DOHH2 (cell line): ENCODE data around the gene NRXN3.

Experiments used
- H3F3A ChIP-seq: fragments of 200-600 bp; sonication (generic), shearing (Covaris generic); 2 replicates; pipeline ENCODE4 v1.6.0; 2016; ENCODE audit warnings: antibody characterized with exemption, mild to moderate bottlenecking; ENCODE audit not compliant: control insufficient read depth, insufficient read depth
- H3K27ac ChIP-seq: fragments of 200-600 bp; sonication (generic); 2 replicates; pipeline ENCODE4 v1.5.1; 2014; ENCODE audit warnings: low read depth, mild to moderate bottlenecking, low read length, moderate library complexity
- H3K27me3 ChIP-seq: fragments of 200-600 bp; sonication (generic); 2 replicates; pipeline ENCODE4 v1.6.1; 2014; ENCODE audit warnings: mild to moderate bottlenecking, low read length, mixed read lengths; ENCODE audit not compliant: control insufficient read depth
- H3K36me3 ChIP-seq: fragments of 200-600 bp; sonication (generic); 2 replicates; pipeline ENCODE4 v1.6.1; 2014; ENCODE audit warnings: mild to moderate bottlenecking, low read length, moderate library complexity, mixed read lengths; ENCODE audit not compliant: control insufficient read depth
- H3K4me1 ChIP-seq: fragments of 200-600 bp; sonication (generic); 2 replicates; pipeline ENCODE4 v1.6.1; 2014; ENCODE audit warnings: mild to moderate bottlenecking, low read length, mixed read lengths; ENCODE audit not compliant: control insufficient read depth
- H3K4me2 ChIP-seq: fragments of 200-600 bp; sonication (generic); 2 replicates; pipeline ENCODE4 v1.6.0; 2014; ENCODE audit warnings: mild to moderate bottlenecking, low read length, moderate library complexity
- H3K4me3 ChIP-seq: fragments of 200-600 bp; sonication (generic); 2 replicates; pipeline ENCODE4 v1.5.1; 2014; ENCODE audit warnings: mild to moderate bottlenecking, low read length, mixed read lengths
- H3K79me2 ChIP-seq: fragments of 200-600 bp; sonication (generic); 2 replicates; pipeline ENCODE4 v1.6.1; 2014; ENCODE audit warnings: mild to moderate bottlenecking, low read length, mixed read lengths; ENCODE audit not compliant: control insufficient read depth
- H3K9me2 ChIP-seq: fragments of 200-600 bp; sonication (generic); replicated peaks from 2 replicates; pipeline ENCODE4 v1.6.1; 2014; ENCODE audit warnings: mild to moderate bottlenecking, low read length, mixed read lengths; ENCODE audit not compliant: control insufficient read depth
- H3K9me3 ChIP-seq: fragments of 200-600 bp; sonication (generic); 2 replicates; pipeline ENCODE4 v1.6.1; 2014; ENCODE audit warnings: antibody characterized with exemption, low read length, mixed read lengths; ENCODE audit not compliant: control insufficient read depth, insufficient read depth
- H4K20me1 ChIP-seq: fragments of 200-600 bp; sonication (generic); 2 replicates; pipeline ENCODE4 v1.6.0; 2014; ENCODE audit warnings: low read depth, mild to moderate bottlenecking, antibody characterized with exemption, low read length, moderate library complexity; ENCODE audit not compliant: control insufficient read depth, insufficient read depth
- CTCF ChIP-seq: fragments of 200-600 bp; sonication (generic); IDR thresholded peaks from one replicate; pipeline ENCODE4 v1.5.1; 2014; ENCODE audit warnings: antibody characterized with exemption, mild to moderate bottlenecking, low read depth, low read length; ENCODE audit not compliant: poor library complexity, severe bottlenecking
- EZH2phosphoT487 ChIP-seq: fragments of 200-600 bp; sonication (generic); IDR thresholded peaks from 2 replicates; pipeline ENCODE4 v1.6.1; 2017; ENCODE audit warnings: borderline replicate concordance, mild to moderate bottlenecking, antibody characterized with exemption, low read length, moderate library complexity, mixed read lengths

The NRXN3 gene

GRCh38 chr14:79588398-79588797 is 1418.2 kb downstream of the NRXN3 start:
- H4K20me1 ChIP-seq = no peaks in the 10 kb centered on the region
- H3K9me3 ChIP-seq = no peaks in the 10 kb centered on the region
- H3K9me2 ChIP-seq = no peaks in the 10 kb centered on the region
- H3K36me3 ChIP-seq = no peaks in the 10 kb centered on the region
- no peak overlapping the region for H3K4me3 ChIP-seq
- no peak overlapping the region for H3K27ac ChIP-seq
- H3F3A ChIP-seq = no peaks in the 10 kb centered on the region
- no peak overlapping the region for H3K4me2 ChIP-seq
- TF ChIP-seq EZH2phosphoT487 (no peak), CTCF (no peak)
- H3K4me1 ChIP-seq = no peaks in the 10 kb centered on the region
- H3K79me2 ChIP-seq = no peaks in the 10 kb centered on the region
- H3K27me3 ChIP-seq = no peaks in the 10 kb centered on the region

GRCh38 chr14:79596551-79596950 is 1426.4 kb downstream of the NRXN3 start:
- no peaks in the 10 kb centered on the region for H3K9me3 ChIP-seq
- no peaks in the 10 kb centered on the region for H3K9me2 ChIP-seq
- no peak overlapping the region for H3K4me2 ChIP-seq
- H3K79me2 ChIP-seq = no peaks in the 10 kb centered on the region
- no peak for TF ChIP-seq EZH2phosphoT487
- TF ChIP-seq CTCF = no peak
- no peaks in the 10 kb centered on the region for H3K27me3 ChIP-seq
- H4K20me1 ChIP-seq = no peaks in the 10 kb centered on the region
- H3K36me3 ChIP-seq = no peaks in the 10 kb centered on the region
- no peaks in the 10 kb centered on the region for H3F3A ChIP-seq
- no peaks in the 10 kb centered on the region for H3K4me1 ChIP-seq
- H3K27ac ChIP-seq = no peak overlapping the region
- H3K4me3 ChIP-seq = no peak overlapping the region

GRCh38 chr14:79597566-79597965 is 1427.4 kb downstream of the NRXN3 start:
- H3K4me1 ChIP-seq = no peaks in the 10 kb centered on the region
- no peaks in the 10 kb centered on the region for H3K9me2 ChIP-seq
- H3K27me3 ChIP-seq = no peaks in the 10 kb centered on the region
- H3K79me2 ChIP-seq = no peaks in the 10 kb centered on the region
- H3K4me3 ChIP-seq = no peak overlapping the region
- H3K4me2 ChIP-seq = no peak overlapping the region
- H3K27ac ChIP-seq = no peak overlapping the region
- TF ChIP-seq CTCF = no peak
- TF ChIP-seq EZH2phosphoT487 = no peak
- no peaks in the 10 kb centered on the region for H3K9me3 ChIP-seq
- no peaks in the 10 kb centered on the region for H3K36me3 ChIP-seq
- H3F3A ChIP-seq = no peaks in the 10 kb centered on the region
- no peaks in the 10 kb centered on the region for H4K20me1 ChIP-seq

GRCh38 chr14:79598339-79598738 is 1428.2 kb downstream of the NRXN3 start:
- H3K9me3 ChIP-seq = no peaks in the 10 kb centered on the region
- no peak overlapping the region for H3K27ac ChIP-seq
- no peaks in the 10 kb centered on the region for H3K79me2 ChIP-seq
- no peak overlapping the region for H3K4me2 ChIP-seq
- no peak overlapping the region for H3K4me3 ChIP-seq
- H3K27me3 ChIP-seq = no peaks in the 10 kb centered on the region
- H3K4me1 ChIP-seq = no peaks in the 10 kb centered on the region
- no peaks in the 10 kb centered on the region for H3K9me2 ChIP-seq
- H3K36me3 ChIP-seq = no peaks in the 10 kb centered on the region
- H3F3A ChIP-seq = no peaks in the 10 kb centered on the region
- TF ChIP-seq CTCF = no peak
- TF ChIP-seq EZH2phosphoT487 = no peak
- no peaks in the 10 kb centered on the region for H4K20me1 ChIP-seq
